Endothelial cell of umbilical vein (primary cell): Measurements from ENCODE around the gene PBXIP1.

Experiments
- EZH2 ChIP-seq: IDR thresholded peaks from 2 replicates; pipeline ENCODE4 v1.6.1; 2012; ENCODE audit warnings: borderline replicate concordance, low read depth, mild to moderate bottlenecking, moderate library complexity, low read length, inconsistent platforms; ENCODE audit not compliant: severe bottlenecking
- JUN ChIP-seq: IDR thresholded peaks from 2 replicates; pipeline ENCODE4 v1.6.1; 2011; ENCODE audit warnings: borderline replicate concordance, low read depth; ENCODE audit not compliant: insufficient read length, insufficient read depth
- MAX ChIP-seq: IDR thresholded peaks from 2 replicates; pipeline ENCODE4 v1.6.1; 2011; ENCODE audit not compliant: insufficient read depth, insufficient read length
- POLR2A ChIP-seq: IDR thresholded peaks from 2 replicates; pipeline ENCODE4 v1.6.1; 2012; ENCODE audit warnings: low read depth, mild to moderate bottlenecking, control low read depth, low read length
- POLR2AphosphoS5 ChIP-seq: IDR thresholded peaks from 2 replicates; pipeline ENCODE4 v1.6.1; 2012; ENCODE audit warnings: low read depth, mild to moderate bottlenecking, control low read depth, low read length, moderate library complexity; ENCODE audit not compliant: insufficient read depth
- TF ChIP-seq, protein P1 (sequence below), 2 donors: IDR thresholded peaks; 1 replicate in 1 of 2; 2 replicates in 1 of 2; pipeline ENCODE4 v1.5.1; 2011; ENCODE audit warnings: low read length in 2 of 2, mild to moderate bottlenecking in 2 of 2, moderate library complexity in 2 of 2, control low read depth in 1 of 2, inconsistent platforms in 1 of 2, low read depth in 1 of 2; ENCODE audit not compliant: insufficient read depth in 1 of 2; ENCODE audit errors: extremely low read depth in 1 of 2

DNA sequence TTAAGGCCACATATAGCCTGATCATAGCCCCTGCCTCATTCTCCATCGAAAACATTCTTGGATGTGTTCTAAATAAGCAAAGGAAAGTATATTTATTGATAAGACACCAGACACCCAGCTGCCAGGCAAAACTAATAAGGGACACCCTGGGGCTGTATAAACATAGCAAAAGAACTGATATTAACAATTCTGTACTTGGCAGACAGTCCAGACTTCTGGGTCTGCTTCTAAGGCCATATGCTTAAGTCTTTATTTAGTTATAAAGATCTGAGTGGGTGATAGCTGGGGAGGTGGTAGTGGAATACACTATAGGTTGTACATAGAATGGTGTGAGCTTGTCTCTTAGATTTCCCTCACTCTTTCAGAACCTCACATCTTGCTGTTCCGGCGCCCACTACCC, 22.5 kb upstream of the PBXIP1 start:
- TF ChIP-seq POLR2A (no peak), POLR2AphosphoS5 (no peak), EZH2 (no peak), JUN (no peak), MAX (no peak)
- TF ChIP-seq, protein P1, sequence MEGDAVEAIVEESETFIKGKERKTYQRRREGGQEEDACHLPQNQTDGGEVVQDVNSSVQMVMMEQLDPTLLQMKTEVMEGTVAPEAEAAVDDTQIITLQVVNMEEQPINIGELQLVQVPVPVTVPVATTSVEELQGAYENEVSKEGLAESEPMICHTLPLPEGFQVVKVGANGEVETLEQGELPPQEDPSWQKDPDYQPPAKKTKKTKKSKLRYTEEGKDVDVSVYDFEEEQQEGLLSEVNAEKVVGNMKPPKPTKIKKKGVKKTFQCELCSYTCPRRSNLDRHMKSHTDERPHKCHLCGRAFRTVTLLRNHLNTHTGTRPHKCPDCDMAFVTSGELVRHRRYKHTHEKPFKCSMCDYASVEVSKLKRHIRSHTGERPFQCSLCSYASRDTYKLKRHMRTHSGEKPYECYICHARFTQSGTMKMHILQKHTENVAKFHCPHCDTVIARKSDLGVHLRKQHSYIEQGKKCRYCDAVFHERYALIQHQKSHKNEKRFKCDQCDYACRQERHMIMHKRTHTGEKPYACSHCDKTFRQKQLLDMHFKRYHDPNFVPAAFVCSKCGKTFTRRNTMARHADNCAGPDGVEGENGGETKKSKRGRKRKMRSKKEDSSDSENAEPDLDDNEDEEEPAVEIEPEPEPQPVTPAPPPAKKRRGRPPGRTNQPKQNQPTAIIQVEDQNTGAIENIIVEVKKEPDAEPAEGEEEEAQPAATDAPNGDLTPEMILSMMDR (IDR thresholded peaks at IDR 0.05; ENCODE audit: extremely low read depth in 1 of 2, insufficient read depth in 1 of 2, low read depth in 1 of 2, low read length in 2 of 2), result no peak
